Bronchial epithelial cell (primary cell): ENCODE data around the gene PKP3. TPM values are rescaled to one million over a fixed set of nuclear protein-coding genes. Genes with fewer than 3 reads are reported as not detected.

Source experiments
- DNase-seq: peaks from one replicate; pipeline ENCODE4 v3.0.0-alpha.2; 2010; ENCODE audit warnings: low read depth
- FAIRE-seq: peaks from 2 replicates; lab custom pipeline; 2011; peaks lifted over from hg19 to GRCh38; lab: Jason Lieb, UNC
- H3K27me3 ChIP-seq: 2 replicates; pipeline ENCODE4 v1.5.1; 2011; ENCODE audit warnings: low read length; ENCODE audit not compliant: control insufficient read depth, insufficient read depth
- H3K36me3 ChIP-seq: 2 replicates; pipeline ENCODE4 v1.5.1; 2011; ENCODE audit warnings: low read length; ENCODE audit not compliant: control insufficient read depth, insufficient read depth
- H3K4me3 ChIP-seq: 2 replicates; pipeline ENCODE4 v1.5.1; 2011; ENCODE audit warnings: mild to moderate bottlenecking, low read depth, low read length, control low read depth
- CTCF ChIP-seq: IDR thresholded peaks from 2 replicates; pipeline ENCODE4 v1.5.1; 2011; ENCODE audit warnings: mild to moderate bottlenecking, moderate library complexity, low read length, control low read depth, inconsistent platforms; ENCODE audit not compliant: insufficient read depth, severe bottlenecking
- total RNA-seq: library from RNA; depleted of rRNA; stranded (reverse); fragments of >200 nt; gene quantifications from 2 replicates; pipeline ENCODE4 v1.2.1, GENCODE V29; 2014

PKP3 gene
- total RNA-seq, 1 donor from 2014 or later = 231 TPM

- Histone ChIP-seq H3K27me3 (peaks cover 15% of the 10 kb centered on the region), H3K4me3 (no peak overlapping the region), H3K36me3 (peaks cover 3% of the 10 kb centered on the region)
- TF ChIP-seq CTCF = no peak
- DNase-seq = no peak
- no peak for FAIRE-seq
Observed at GRCh38 chr11:367956-368413, 26.0 kb upstream of the PKP3 start.

- no peak for TF ChIP-seq CTCF
- Histone ChIP-seq H3K36me3 (peaks cover 5% of the 10 kb centered on the region), H3K27me3 (peaks cover 15% of the 10 kb centered on the region), H3K4me3 (peak overlapping the region; percentile 25)
- FAIRE-seq (no peak), DNase-seq (no peak)
Observed at GRCh38 chr11:368414-369335, 25.3 kb upstream of the PKP3 start.

- no peak for DNase-seq
Observed at GRCh38 chr11:369336-370018, 24.5 kb upstream of the PKP3 start, which contains the start of gene B4GALNT4. B4GALNT4 (plus strand) TSS chr11:369499; CDS start chr11:369804, 305 bp downstream.

GRCh38 chr11:370070-370941 is 23.7 kb upstream of the PKP3 start:
- DNase-seq (no peak), FAIRE-seq (no peak)
- TF ChIP-seq CTCF = no peak
- Histone ChIP-seq H3K27me3 (peaks cover 15% of the 10 kb centered on the region), H3K36me3 (peaks cover 5% of the 10 kb centered on the region), H3K4me3 (peak overlapping the region; percentile 42)

More at GRCh38 chr11:369336-370018, 24.5 kb upstream of the PKP3 start, which contains the start of gene B4GALNT4:
- peaks cover 15% of the 10 kb centered on the region for H3K27me3 ChIP-seq
- FAIRE-seq = no peak
- H3K4me3 ChIP-seq = peak within 1 kb of the TSS; percentile 42
- no peak for TF ChIP-seq CTCF
- peaks cover 5% of the 10 kb centered on the region for H3K36me3 ChIP-seq

- Histone ChIP-seq H3K27me3 (peaks cover 15% of the 10 kb centered on the region), H3K36me3 (peaks cover 6% of the 10 kb centered on the region), H3K4me3 (no peak overlapping the region)
- FAIRE-seq = no peak
- TF ChIP-seq CTCF = no peak
- no peak for DNase-seq
Observed at GRCh38 chr11:371051-371450, 23.0 kb upstream of the PKP3 start.
